Calu3 (cell line): ENCODE results near the gene SPSB4. TPM values are rescaled to one million over a fixed set of nuclear protein-coding genes. Genes with fewer than 3 reads are reported as not detected.

ENCODE experiments used
- BruUV-seq: library from RNA; stranded (reverse); fragments of 400-500 nt; replicated peaks from 2 replicates; lab custom pipeline; 2021; lab: Mats Ljungman, UMichigan
- CTCF ChIA-PET: fragments of 300-600 bp; sonication (Branson Sonifier 250); formaldehyde crosslinking; loops from one replicate; lab custom pipeline; 2022; ENCODE audit warnings: antibody characterized with exemption; lab: Charles Lee
- DNase-seq: peaks from one replicate; pipeline ENCODE4 v3.0.0; 2022
- H3K27ac Mint-ChIP-seq: one replicate; pipeline ENCODE4 v1.8.0; 2022; ENCODE audit warnings: mixed read lengths; ENCODE audit not compliant: unreplicated experiment
- H3K27me3 Mint-ChIP-seq: one replicate; pipeline ENCODE4 v1.8.0; 2022; ENCODE audit warnings: mixed read lengths; ENCODE audit not compliant: unreplicated experiment
- H3K36me3 Mint-ChIP-seq: one replicate; pipeline ENCODE4 v1.8.0; 2022; ENCODE audit warnings: mild to moderate bottlenecking, moderate library complexity, mixed read lengths; ENCODE audit not compliant: insufficient read depth, unreplicated experiment
- H3K4me1 Mint-ChIP-seq: one replicate; pipeline ENCODE4 v1.8.0; 2022; ENCODE audit warnings: mild to moderate bottlenecking, low read depth, mixed read lengths; ENCODE audit not compliant: unreplicated experiment
- H3K4me3 Mint-ChIP-seq: one replicate; pipeline ENCODE4 v1.8.0; 2022; ENCODE audit warnings: mild to moderate bottlenecking, low read depth, moderate library complexity, mixed read lengths; ENCODE audit not compliant: unreplicated experiment
- H3K9me3 Mint-ChIP-seq: one replicate; pipeline ENCODE4 v1.8.0; 2022; ENCODE audit warnings: low read depth, mixed read lengths; ENCODE audit not compliant: unreplicated experiment
- CTCF ChIP-seq: fragments of 200-600 bp; IDR thresholded peaks from one replicate; pipeline ENCODE4 v1.8.0; 2022; ENCODE audit warnings: antibody characterized with exemption; ENCODE audit not compliant: unreplicated experiment
- intact Hi-C: fragments of 100-400 bp; cut with micrococcal nuclease; formaldehyde crosslinking; loops from one replicate; pipeline ENCODE4 v1.10.0; 2022; ENCODE audit not compliant: unreplicated experiment
- total RNA-seq: library from RNA; stranded (reverse); gene quantifications from 2 replicates; pipeline ENCODE4 v1.2.3, GENCODE V29; 2022

SPSB4 gene
- total RNA-seq, 1 experiment from 2014 or later = not detected

- H3K27ac Mint-ChIP-seq = no peak overlapping the region
- DNase-seq = no peak
- H3K9me3 Mint-ChIP-seq = no peaks in the 10 kb centered on the region
- intact Hi-C loops = no loop called here
- no peak overlapping the region for H3K4me3 Mint-ChIP-seq
- no peaks in the 10 kb centered on the region for H3K4me1 Mint-ChIP-seq
- H3K27me3 Mint-ChIP-seq = peaks cover 72% of the 10 kb centered on the region
- CTCF ChIA-PET = interaction anchor here (0.9 kb wide), 1 partner anchor 62 kb away, joined by 3 read pairs; no protein-coding TSS in a partner anchor
- BruUV-seq = no TSS peak
- no peaks in the 10 kb centered on the region for H3K36me3 Mint-ChIP-seq
- TF ChIP-seq CTCF = no peak
These were observed 78.4 kb downstream of the SPSB4 start for GRCh38 chr3:141129541-141130011.

- peaks cover 17% of the 10 kb centered on the region for H3K27me3 Mint-ChIP-seq
These were observed 92.4 kb downstream of the SPSB4 start for GRCh38 chr3:141143517-141143916.

GRCh38 chr3:141146979-141147470, 95.9 kb downstream of the SPSB4 start:
- TF ChIP-seq CTCF = no peak
- Mint-ChIP-seq H3K9me3 (peaks cover 4% of the 10 kb centered on the region), H3K27ac (no peak overlapping the region), H3K27me3 (peaks cover 42% of the 10 kb centered on the region), H3K4me3 (no peak overlapping the region), H3K36me3 (no peaks in the 10 kb centered on the region), H3K4me1 (no peaks in the 10 kb centered on the region)
- CTCF ChIA-PET = no interaction called here
- intact Hi-C loops = no loop called here
- no peak for DNase-seq
- no TSS peak for BruUV-seq

More at GRCh38 chr3:141143517-141143916, 92.4 kb downstream of the SPSB4 start:
- BruUV-seq = no TSS peak
- CTCF ChIA-PET = no interaction called here
- H3K9me3 Mint-ChIP-seq = peaks cover 9% of the 10 kb centered on the region
- DNase-seq = no peak
- H3K4me3 Mint-ChIP-seq = no peak overlapping the region
- H3K4me1 Mint-ChIP-seq = no peaks in the 10 kb centered on the region
- no peak overlapping the region for H3K27ac Mint-ChIP-seq
- intact Hi-C loops = no loop called here
- no peaks in the 10 kb centered on the region for H3K36me3 Mint-ChIP-seq
- no peak for TF ChIP-seq CTCF

GRCh38 chr3:141147657-141148056, 96.5 kb downstream of the SPSB4 start:
- DNase-seq = peak; percentile 40
- H3K4me1 Mint-ChIP-seq = no peaks in the 10 kb centered on the region
- intact Hi-C loops = no loop called here
- no TSS peak for BruUV-seq
- no peaks in the 10 kb centered on the region for H3K36me3 Mint-ChIP-seq
- CTCF ChIA-PET = no interaction called here
- peaks cover 4% of the 10 kb centered on the region for H3K9me3 Mint-ChIP-seq
- peaks cover 42% of the 10 kb centered on the region for H3K27me3 Mint-ChIP-seq
- TF ChIP-seq CTCF = no peak
- H3K27ac Mint-ChIP-seq = no peak overlapping the region
- no peak overlapping the region for H3K4me3 Mint-ChIP-seq
